Stimulated activated CD4-positive, alpha-beta T cell treated with anti-CD3 and anti-CD28 coated beads, Interleukin-4, amount 100 ng/mL, for 48 hours (primary cell): ENCODE data around the gene DAPK2.

ENCODE experiments used
- DNase-seq, 2 donors: peaks; one replicate each; pipeline ENCODE4 v3.0.0-alpha.2; 2020; ENCODE audit warnings: low read depth in 2 of 2

Gene DAPK2

GRCh38 chr15:63943829-63944680, 102.2 kb downstream of the DAPK2 start:
- no peak for DNase-seq

GRCh38 chr15:63942486-63943365, 103.6 kb downstream of the DAPK2 start:
- no peak for DNase-seq

GRCh38 chr15:63941698-63942465, 104.4 kb downstream of the DAPK2 start:
- DNase-seq = no peak

- DNase-seq = no peak
These were observed 105.2 kb downstream of the DAPK2 start for GRCh38 chr15:63940966-63941620.

GRCh38 chr15:63939531-63940130, 106.7 kb downstream of the DAPK2 start:
- DNase-seq = no peak

GRCh38 chr15:63938486-63939061, 107.7 kb downstream of the DAPK2 start:
- peak in 1 of 2 donors; percentile 14 for DNase-seq

GRCh38 chr15:63933522-63933921, 112.8 kb downstream of the DAPK2 start:
- DNase-seq = no peak

- no peak for DNase-seq
These were observed 114.7 kb downstream of the DAPK2 start for GRCh38 chr15:63931556-63931955.

GRCh38 chr15:63930034-63930433, 116.3 kb downstream of the DAPK2 start:
- DNase-seq = no peak

- no peak for DNase-seq
These were observed 118.0 kb downstream of the DAPK2 start for GRCh38 chr15:63928185-63928842.

- DNase-seq = no peak
These were observed 122.0 kb downstream of the DAPK2 start for GRCh38 chr15:63923993-63924950.

GRCh38 chr15:63922916-63923315, 123.4 kb downstream of the DAPK2 start:
- DNase-seq = no peak

GRCh38 chr15:63922261-63922904, 123.9 kb downstream of the DAPK2 start:
- DNase-seq = no peak

- DNase-seq = no peak
These were observed 125.6 kb downstream of the DAPK2 start for GRCh38 chr15:63920504-63921175.

GRCh38 chr15:63918901-63919348, 127.4 kb downstream of the DAPK2 start:
- DNase-seq = no peak

- DNase-seq = no peak
These were observed 128.0 kb downstream of the DAPK2 start for GRCh38 chr15:63918317-63918672.

GRCh38 chr15:63917588-63918316, 128.5 kb downstream of the DAPK2 start:
- DNase-seq = no peak
